ENCODE results near the gene AKT3. TPM values are rescaled to one million over a fixed set of nuclear protein-coding genes. Genes with fewer than 3 reads are reported as not detected.

The AKT3 gene
- total and polyA plus RNA-seq, 2 of the 8 experiments (the other 6 are each of a cell fraction or from before 2014, with no cell fraction given): 6.0 to 36.4 TPM

- Histone ChIP-seq H2BK15ac (ENCODE audit: low read length) (no peak overlapping the region), H4K91ac (replicated peaks; ENCODE audit: insufficient read length, low read length) (no peak overlapping the region), H3K14ac (ENCODE audit: insufficient read length) (no peak overlapping the region), H3K79me2 (ENCODE audit: control insufficient read depth in 1 of 2, insufficient read depth in 2 of 2, low read length in 2 of 2) (no peaks in the 10 kb centered on the region), H3K4me2 (ENCODE audit: insufficient read depth in 1 of 2, low read depth in 2 of 2, low read length in 2 of 2) (no peak overlapping the region), H3K9ac (replicated peaks in 1 of 4; ENCODE audit: extremely low read depth in 1 of 4, low read depth in 3 of 4, low read length in 3 of 4) (no peak overlapping the region), H2BK12ac (ENCODE audit: low read depth, low read length) (no peak overlapping the region), H2AFZ (ENCODE audit: low read length) (no peak overlapping the region), H4K8ac (ENCODE audit: extremely low read depth, insufficient read depth, low read length) (no peak overlapping the region), H3K4me3 (ENCODE audit: extremely low read depth in 1 of 4, insufficient read depth in 2 of 4, low read depth in 3 of 4, low read length in 4 of 4) (no peak overlapping the region), H2AK5ac (ENCODE audit: low read depth, low read length) (no peak overlapping the region), H3K9me3 (ENCODE audit: insufficient read depth in 2 of 2, low read depth in 1 of 2, low read length in 1 of 2) (no peaks in the 10 kb centered on the region), H3K23me2 (ENCODE audit: low read depth, low read length) (no peaks in the 10 kb centered on the region), H3K27ac (ENCODE audit: low read depth, low read length) (no peak overlapping the region), H3K18ac (ENCODE audit: extremely low read depth, low read length) (no peak overlapping the region), H3K4me1 (replicated peaks in 1 of 4; ENCODE audit: control insufficient read depth in 3 of 4, insufficient read depth in 4 of 4, low read length in 3 of 4) (peaks cover 0 to 4% (median under 1%) of the 10 kb centered on the region in 4 experiments; a peak in 3 of 7 replicates), H3K27me3 (replicated peaks in 1 of 4; ENCODE audit: control insufficient read depth in 3 of 4, extremely low read depth in 1 of 4, insufficient read depth in 3 of 4, low read length in 3 of 4) (peaks cover 0 to 1% (median 0%) of the 10 kb centered on the region in 4 experiments; a peak in 1 of 7 replicates), H2BK5ac (ENCODE audit: low read depth, low read length) (no peak overlapping the region), H3K56ac (replicated peaks; ENCODE audit: insufficient read length, low read depth, low read length) (no peak overlapping the region), H3K36me3 (ENCODE audit: control insufficient read depth in 2 of 4, insufficient read depth in 4 of 4, low read length in 3 of 4) (no peaks in the 10 kb centered on the region), H2BK20ac (ENCODE audit: low read length) (no peak overlapping the region), H3K4ac (replicated peaks; ENCODE audit: insufficient read length, low read depth, low read length) (no peak overlapping the region), H3K79me1 (ENCODE audit: low read depth, low read length) (no peaks in the 10 kb centered on the region), H3K23ac (ENCODE audit: insufficient read length) (no peak overlapping the region), H2BK120ac (replicated peaks; ENCODE audit: low read depth, low read length) (no peak overlapping the region), H4K5ac (ENCODE audit: insufficient read length, low read depth, low read length) (no peak overlapping the region), H4K20me1 (replicated peaks in 1 of 2; ENCODE audit: control insufficient read depth in 1 of 2, insufficient read depth in 2 of 2, low read length in 2 of 2) (no peaks in the 10 kb centered on the region)
- no peak for FAIRE-seq
- POLR2A ChIA-PET (ENCODE audit: partially characterized antibody): no interaction called here
- no peak for TF ChIP-seq SAP30 (IDR thresholded peaks at IDR 0.05; ENCODE audit: insufficient read depth, insufficient replicate concordance, low read length)
- no peak for TF ChIP-seq NANOG (IDR thresholded peaks at IDR 0.05; ENCODE audit: insufficient read depth, low read depth, low read length, poor library complexity, severe bottlenecking)
- TF ChIP-seq HDAC2 (IDR thresholded peaks at IDR 0.05; ENCODE audit: borderline replicate concordance in 1 of 2, low read depth in 2 of 2, low read length in 2 of 2): no peak
- no peak for TF ChIP-seq JUN (IDR thresholded peaks at IDR 0.05; ENCODE audit: low read depth, low read length)
- no peak for TF ChIP-seq MAX (IDR thresholded peaks at IDR 0.05)
- no peak for TF ChIP-seq EGR1 (IDR thresholded peaks at IDR 0.05; ENCODE audit: borderline replicate concordance, low read depth, low read length)
- TF ChIP-seq ZNF274 (IDR thresholded peaks at IDR 0.05; ENCODE audit: borderline replicate concordance, extremely low read depth, low read length): no peak
- no peak for TF ChIP-seq JUND (IDR thresholded peaks at IDR 0.05; ENCODE audit: low read length)
- CTCF ChIA-PET (ENCODE audit: partially characterized antibody): interaction anchor here (1.0 to 1.4 kb wide), 4 partner anchors 18 to 30 kb away, joined by 3 to 5 read pairs (median 3); no protein-coding TSS in a partner anchor
- DNase-seq (ENCODE audit: low read depth in 1 of 2, low spot score in 2 of 2): no peak
- WGBS, 2 experiments (ENCODE audit: extremely low coverage in 1 of 2, insufficient coverage in 1 of 2, insufficient read length in 1 of 2, insufficient replicate concordance in 2 of 2, low coverage in 1 of 2, low lambda C conversion rate in 2 of 2, missing lambda C conversion rate in 1 of 2): 73% methylated on average over 4 of the region's 4 CpGs; no CpG with 5 or more reads in 1 of the 2 experiments
These were observed 402.2 kb downstream of the AKT3 start for GRCh38 chr1:243447844-243448243.

Data from H1 (cell line).